Stimulated activated CD4-positive, alpha-beta T cell treated with anti-CD3 and anti-CD28 coated beads, Interleukin-4, amount 100 ng/mL, for 24 hours (primary cell): ENCODE data around the gene PRR36.
"Not testable (repeated sequence)": the region's sequence is repeated elsewhere in the genome, so short reads cannot be mapped to it uniquely, and the experiment has no call there.

Source experiments
- DNase-seq: peaks from one replicate; pipeline ENCODE4 v3.0.0-alpha.2; 2020

The PRR36 gene

GRCh38 chr19:7870571-7871436 is 3.4 kb downstream of the PRR36 start:
- DNase-seq = peak; percentile 40

- DNase-seq = peak; percentile 54
Measured at GRCh38 chr19:7869910-7870511, 4.2 kb downstream of the PRR36 start.

- peak; percentile 78 for DNase-seq
Measured at GRCh38 chr19:7869453-7869909, 4.7 kb downstream of the PRR36 start.

GRCh38 chr19:7868671-7869452 is 5.3 kb downstream of the PRR36 start:
- peak; percentile 77 for DNase-seq

GRCh38 chr19:7868326-7868670 is 5.9 kb downstream of the PRR36 start:
- DNase-seq = no peak

GRCh38 chr19:7867092-7867844 is 6.9 kb downstream of the PRR36 start:
- DNase-seq = no peak

GRCh38 chr19:7866399-7867091 is 7.6 kb downstream of the PRR36 start:
- DNase-seq = no peak

GRCh38 chr19:7865262-7865911 is 8.8 kb downstream of the PRR36 start:
- no peak for DNase-seq

- DNase-seq = no peak
Measured at GRCh38 chr19:7864690-7865074, 9.5 kb downstream of the PRR36 start.

GRCh38 chr19:7863971-7864689 is 10.1 kb downstream of the PRR36 start:
- no peak for DNase-seq

- DNase-seq = no peak
Measured at GRCh38 chr19:7863157-7863970, 10.8 kb downstream of the PRR36 start.

GRCh38 chr19:7862413-7862951 is 11.7 kb downstream of the PRR36 start:
- peak; percentile 65 for DNase-seq

- no peak for DNase-seq
Measured at GRCh38 chr19:7861619-7862412, 12.4 kb downstream of the PRR36 start.

- DNase-seq = no peak
Measured at GRCh38 chr19:7860714-7861618, 13.2 kb downstream of the PRR36 start.

GRCh38 chr19:7859831-7860713 is 14.1 kb downstream of the PRR36 start:
- no peak for DNase-seq

- DNase-seq = not testable (repeated sequence)
Measured at GRCh38 chr19:7859087-7859486, 15.1 kb downstream of the PRR36 start.
